ENCODE data around the gene ADAMTSL2.

The ADAMTSL2 gene

GRCh38 chr9:133576031-133576874 lies 41.7 kb downstream of the ADAMTSL2 start:
- Histone ChIP-seq H4K20me1 (ENCODE audit: insufficient read depth, low read length) (no peaks in the 10 kb centered on the region), H3K79me2 (ENCODE audit: low read length) (no peaks in the 10 kb centered on the region), H2AFZ (ENCODE audit: low read depth, low read length) (no peak overlapping the region), H3K27me3 (ENCODE audit: low read depth, low read length) (peaks cover 5% of the 10 kb centered on the region; the same call in 1 of the 2 replicates), H3K4me2 (ENCODE audit: low read length) (no peak overlapping the region), H3K4me3 (ENCODE audit: low read length) (no peak overlapping the region), H3K27ac (ENCODE audit: low read length) (no peak overlapping the region), H3K9ac (ENCODE audit: low read length) (no peak overlapping the region), H3K4me1 (ENCODE audit: low read length) (no peaks in the 10 kb centered on the region), H3K9me3 (ENCODE audit: insufficient read depth, low read length) (no peaks in the 10 kb centered on the region), H3K36me3 (replicated peaks; ENCODE audit: low read depth, low read length) (no peaks in the 10 kb centered on the region)
- TF ChIP-seq CTCF (IDR thresholded peaks at IDR 0.05; ENCODE audit: low read depth, low read length) (no peak), EZH2phosphoT487 (IDR thresholded peaks at IDR 0.05; ENCODE audit: low read depth) (no peak)

- TF ChIP-seq EZH2phosphoT487 (IDR thresholded peaks at IDR 0.05; ENCODE audit: low read depth) (no peak), CTCF (IDR thresholded peaks at IDR 0.05; ENCODE audit: low read depth, low read length) (no peak)
- Histone ChIP-seq H3K9me3 (ENCODE audit: insufficient read depth, low read length) (no peaks in the 10 kb centered on the region), H3K9ac (ENCODE audit: low read length) (no peak overlapping the region), H3K79me2 (ENCODE audit: low read length) (no peaks in the 10 kb centered on the region), H3K4me1 (ENCODE audit: low read length) (no peaks in the 10 kb centered on the region), H4K20me1 (ENCODE audit: insufficient read depth, low read length) (no peaks in the 10 kb centered on the region), H3K27me3 (ENCODE audit: low read depth, low read length) (peaks cover 12% of the 10 kb centered on the region; the same call in 1 of the 2 replicates), H3K36me3 (replicated peaks; ENCODE audit: low read depth, low read length) (no peaks in the 10 kb centered on the region), H3K27ac (ENCODE audit: low read length) (no peak overlapping the region), H3K4me3 (ENCODE audit: low read length) (no peak overlapping the region), H3K4me2 (ENCODE audit: low read length) (no peak overlapping the region), H2AFZ (ENCODE audit: low read depth, low read length) (no peak overlapping the region)
Observed at GRCh38 chr9:133576875-133577736, 42.6 kb downstream of the ADAMTSL2 start.

- H3K27ac ChIP-seq (ENCODE audit: low read length) = no peak overlapping the region
Observed at GRCh38 chr9:133577737-133578112, 43.2 kb downstream of the ADAMTSL2 start.

More at GRCh38 chr9:133577737-133578112, 43.2 kb downstream of the ADAMTSL2 start:
- Histone ChIP-seq H4K20me1 (ENCODE audit: insufficient read depth, low read length) (no peaks in the 10 kb centered on the region), H3K4me3 (ENCODE audit: low read length) (no peak overlapping the region), H3K4me2 (ENCODE audit: low read length) (no peak overlapping the region), H2AFZ (ENCODE audit: low read depth, low read length) (no peak overlapping the region), H3K27me3 (ENCODE audit: low read depth, low read length) (peaks cover 12% of the 10 kb centered on the region; the same call in 1 of the 2 replicates), H3K9ac (ENCODE audit: low read length) (no peak overlapping the region), H3K9me3 (ENCODE audit: insufficient read depth, low read length) (no peaks in the 10 kb centered on the region), H3K79me2 (ENCODE audit: low read length) (no peaks in the 10 kb centered on the region), H3K4me1 (ENCODE audit: low read length) (no peaks in the 10 kb centered on the region), H3K36me3 (replicated peaks; ENCODE audit: low read depth, low read length) (no peaks in the 10 kb centered on the region)
- no peak for TF ChIP-seq CTCF (IDR thresholded peaks at IDR 0.05; ENCODE audit: low read depth, low read length)
- no peak for TF ChIP-seq EZH2phosphoT487 (IDR thresholded peaks at IDR 0.05; ENCODE audit: low read depth)
